ENCODE measurements around the gene PTPRM.

PTPRM gene

DNA sequence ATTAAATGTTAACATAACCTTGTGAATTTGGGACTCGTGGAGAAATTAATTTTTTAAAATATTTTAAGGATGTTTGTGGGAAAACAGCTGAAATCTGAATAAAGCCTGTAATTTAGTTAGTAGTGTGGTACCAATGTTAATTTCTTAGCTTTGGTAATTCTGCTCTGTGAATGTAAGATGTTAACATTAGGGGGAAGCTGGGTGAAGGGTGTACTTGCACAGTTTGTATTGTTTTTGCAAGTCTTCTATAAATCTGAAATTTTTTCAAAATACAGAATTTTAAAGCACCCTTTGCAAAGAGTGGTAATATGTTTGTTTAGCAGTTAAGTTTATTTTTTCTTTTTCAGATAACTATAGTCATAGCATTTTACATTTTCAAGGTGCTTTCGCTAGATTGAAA, 4.5 kb downstream of the PTPRM start:
- TF ChIP-seq ZNF8 (CRISPR knock-in tag; IDR thresholded peaks at IDR 0.05): no peak
- no peak for ATAC-seq

DNA sequence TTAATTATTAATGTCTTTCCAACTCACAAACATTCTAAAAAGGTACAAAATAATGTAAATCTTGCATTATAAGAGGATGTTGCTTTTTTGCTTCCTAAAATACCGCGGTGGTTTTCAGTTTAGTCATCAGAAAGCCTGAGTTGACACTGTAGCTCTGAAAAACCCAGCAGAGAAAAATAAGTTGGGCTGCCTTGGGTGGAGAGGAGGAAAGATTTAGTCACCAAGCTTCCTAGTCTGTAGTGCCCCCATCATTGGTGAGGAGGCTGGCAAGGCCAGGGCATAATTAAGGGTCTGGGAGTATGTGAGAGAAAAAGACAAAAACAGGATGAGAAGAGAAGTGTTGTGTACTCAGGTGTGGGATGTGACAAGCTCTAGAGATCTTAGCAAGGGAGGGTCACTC, 5.7 kb downstream of the PTPRM start:
- no peak for ATAC-seq
- TF ChIP-seq TOX (CRISPR knock-in tag; IDR thresholded peaks at IDR 0.05; ENCODE audit: borderline replicate concordance) (no peak), CSRNP3 (CRISPR knock-in tag; IDR thresholded peaks at IDR 0.05) (no peak), ZNF8 (CRISPR knock-in tag; IDR thresholded peaks at IDR 0.05) (no peak), TCF4 (CRISPR knock-in tag; IDR thresholded peaks at IDR 0.05; ENCODE audit: borderline replicate concordance) (no peak), PPARA (CRISPR knock-in tag; IDR thresholded peaks at IDR 0.05; ENCODE audit: borderline replicate concordance) (no peak), TSHZ2 (CRISPR knock-in tag; IDR thresholded peaks at IDR 0.05) (no peak), BACH2 (CRISPR knock-in tag; IDR thresholded peaks at IDR 0.05; ENCODE audit: borderline replicate concordance) (no peak), POU6F1 (CRISPR knock-in tag; IDR thresholded peaks at IDR 0.05; ENCODE audit: borderline replicate concordance, low read depth) (no peak), CSDC2 (CRISPR knock-in tag; IDR thresholded peaks at IDR 0.05) (no peak), GLIS3 (CRISPR knock-in tag; IDR thresholded peaks at IDR 0.05) (no peak), ISL1 (CRISPR knock-in tag; IDR thresholded peaks at IDR 0.05) (no peak), ZFP30 (CRISPR knock-in tag; IDR thresholded peaks at IDR 0.05) (no peak), ESRRG (CRISPR knock-in tag; IDR thresholded peaks at IDR 0.05) (no peak), ARNTL (CRISPR knock-in tag; IDR thresholded peaks at IDR 0.05; ENCODE audit: borderline replicate concordance, low read depth) (no peak), ZNF70 (CRISPR knock-in tag; IDR thresholded peaks at IDR 0.05) (no peak), RARB (CRISPR knock-in tag; IDR thresholded peaks at IDR 0.05) (no peak), OSR1 (CRISPR knock-in tag; IDR thresholded peaks at IDR 0.05) (no peak), ZNF565 (CRISPR knock-in tag; conservative IDR thresholded peaks at IDR 0.05; ENCODE audit: low read depth) (no peak)
- TF ChIP-seq, protein P1, sequence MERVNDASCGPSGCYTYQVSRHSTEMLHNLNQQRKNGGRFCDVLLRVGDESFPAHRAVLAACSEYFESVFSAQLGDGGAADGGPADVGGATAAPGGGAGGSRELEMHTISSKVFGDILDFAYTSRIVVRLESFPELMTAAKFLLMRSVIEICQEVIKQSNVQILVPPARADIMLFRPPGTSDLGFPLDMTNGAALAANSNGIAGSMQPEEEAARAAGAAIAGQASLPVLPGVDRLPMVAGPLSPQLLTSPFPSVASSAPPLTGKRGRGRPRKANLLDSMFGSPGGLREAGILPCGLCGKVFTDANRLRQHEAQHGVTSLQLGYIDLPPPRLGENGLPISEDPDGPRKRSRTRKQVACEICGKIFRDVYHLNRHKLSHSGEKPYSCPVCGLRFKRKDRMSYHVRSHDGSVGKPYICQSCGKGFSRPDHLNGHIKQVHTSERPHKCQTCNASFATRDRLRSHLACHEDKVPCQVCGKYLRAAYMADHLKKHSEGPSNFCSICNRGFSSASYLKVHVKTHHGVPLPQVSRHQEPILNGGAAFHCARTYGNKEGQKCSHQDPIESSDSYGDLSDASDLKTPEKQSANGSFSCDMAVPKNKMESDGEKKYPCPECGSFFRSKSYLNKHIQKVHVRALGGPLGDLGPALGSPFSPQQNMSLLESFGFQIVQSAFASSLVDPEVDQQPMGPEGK (CRISPR knock-in tag; IDR thresholded peaks at IDR 0.05; ENCODE audit: borderline replicate concordance): no peak
- TF ChIP-seq, protein P2, sequence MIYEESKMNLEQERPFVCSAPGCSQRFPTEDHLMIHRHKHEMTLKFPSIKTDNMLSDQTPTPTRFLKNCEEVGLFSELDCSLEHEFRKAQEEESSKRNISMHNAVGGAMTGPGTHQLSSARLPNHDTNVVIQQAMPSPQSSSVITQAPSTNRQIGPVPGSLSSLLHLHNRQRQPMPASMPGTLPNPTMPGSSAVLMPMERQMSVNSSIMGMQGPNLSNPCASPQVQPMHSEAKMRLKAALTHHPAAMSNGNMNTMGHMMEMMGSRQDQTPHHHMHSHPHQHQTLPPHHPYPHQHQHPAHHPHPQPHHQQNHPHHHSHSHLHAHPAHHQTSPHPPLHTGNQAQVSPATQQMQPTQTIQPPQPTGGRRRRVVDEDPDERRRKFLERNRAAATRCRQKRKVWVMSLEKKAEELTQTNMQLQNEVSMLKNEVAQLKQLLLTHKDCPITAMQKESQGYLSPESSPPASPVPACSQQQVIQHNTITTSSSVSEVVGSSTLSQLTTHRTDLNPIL (CRISPR knock-in tag; IDR thresholded peaks at IDR 0.05; ENCODE audit: low read depth): no peak

GRCh38 chr18:7575465-7576028, 8.4 kb downstream of the PTPRM start:
- ATAC-seq: no peak
- TF ChIP-seq POU6F1 (CRISPR knock-in tag; IDR thresholded peaks at IDR 0.05; ENCODE audit: borderline replicate concordance, low read depth): no peak
- TF ChIP-seq ISL1 (CRISPR knock-in tag; IDR thresholded peaks at IDR 0.05): no peak
- TF ChIP-seq, protein P1 (CRISPR knock-in tag; IDR thresholded peaks at IDR 0.05; ENCODE audit: borderline replicate concordance): no peak
- TF ChIP-seq OSR1 (CRISPR knock-in tag; IDR thresholded peaks at IDR 0.05): no peak
- no peak for TF ChIP-seq TSHZ2 (CRISPR knock-in tag; IDR thresholded peaks at IDR 0.05)
- no peak for TF ChIP-seq PPARA (CRISPR knock-in tag; IDR thresholded peaks at IDR 0.05; ENCODE audit: borderline replicate concordance)
- no peak for TF ChIP-seq GLIS3 (CRISPR knock-in tag; IDR thresholded peaks at IDR 0.05)
- no peak for TF ChIP-seq TCF4 (CRISPR knock-in tag; IDR thresholded peaks at IDR 0.05; ENCODE audit: borderline replicate concordance)
- no peak for TF ChIP-seq ZFP30 (CRISPR knock-in tag; IDR thresholded peaks at IDR 0.05)

Measured in SK-N-SH treated with all-trans-retinoic acid at 6 μM for 48 hours (cell line).